Bone marrow (tissue), 2 donors: Measurements from ENCODE around the gene WSB2.

Experiments
- DNase-seq, 2 donors: peaks; one replicate each; lab custom pipeline; 2025; lab: John Stamatoyannopoulos, UW

Gene WSB2

DNA sequence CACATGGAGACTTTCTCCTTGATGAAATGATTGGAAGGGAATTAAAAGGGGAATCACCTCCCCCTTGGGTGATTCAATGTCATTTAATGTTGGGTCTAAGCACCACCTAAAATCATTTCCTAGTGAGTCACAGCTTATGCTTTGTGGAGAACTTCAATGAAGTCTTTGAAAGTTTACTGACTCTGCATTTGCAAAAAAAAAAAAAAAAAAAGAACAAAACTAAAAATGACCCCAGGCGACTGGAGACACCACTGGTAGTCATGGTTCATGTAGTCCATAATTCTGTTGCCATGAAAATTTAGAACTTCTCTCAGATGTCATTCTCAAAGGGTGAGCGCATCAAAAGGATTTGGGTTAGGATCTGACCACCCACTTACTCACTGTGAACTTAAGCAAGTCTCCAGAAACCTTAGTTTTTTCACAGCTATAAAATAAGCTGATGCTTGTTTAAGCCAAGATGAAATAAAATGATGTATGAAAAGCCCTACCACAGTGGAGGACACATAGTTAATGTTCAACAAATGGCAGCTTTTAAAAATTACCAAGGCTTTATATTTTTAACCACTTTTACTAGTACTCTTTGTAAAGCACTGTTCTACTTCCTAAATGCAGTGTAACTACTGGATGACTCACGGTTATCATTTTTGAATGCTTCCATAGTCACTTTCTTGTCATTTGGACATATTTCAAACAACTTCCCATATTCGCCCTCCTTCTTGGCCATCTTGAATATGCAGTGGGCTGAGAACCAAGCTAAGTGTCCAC is 74.1 kb downstream of the WSB2 start:
- DNase-seq, result no peak

DNA sequence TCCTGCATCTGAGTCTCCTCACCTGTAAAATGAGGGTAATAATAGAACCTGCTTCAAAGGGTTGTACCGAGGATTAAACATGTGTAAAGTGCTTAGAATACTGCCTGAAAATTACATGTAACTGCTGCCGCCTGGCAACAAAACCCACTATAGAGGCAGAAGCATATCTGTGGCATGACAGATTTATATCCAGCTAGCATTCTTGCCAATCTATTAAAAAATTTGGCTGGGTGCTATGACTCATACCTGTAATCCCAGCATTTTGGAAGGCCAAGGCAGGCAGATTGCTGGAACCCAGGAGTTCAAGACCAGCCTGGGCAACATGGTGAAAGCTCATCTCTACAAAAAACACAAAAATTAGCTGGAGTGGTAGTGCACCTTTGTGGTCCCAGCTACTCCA is 75.8 kb downstream of the WSB2 start:
- DNase-seq, result no peak
